HG02840 (cell line): ENCODE measurements around the gene CD300H.
"Not testable (repeated sequence)": the region's sequence is repeated elsewhere in the genome, so short reads cannot be mapped to it uniquely, and the experiment has no call there.

Experiments
- ATAC-seq: cut with Tn5 transposase; IDR thresholded peaks from one replicate; pipeline ENCODE4 v1.9.1; 2021; ENCODE audit warnings: mild to moderate bottlenecking, moderate library complexity, moderate number of reproducible peaks; ENCODE audit not compliant: unreplicated experiment, low FRiP score

The CD300H gene

DNA sequence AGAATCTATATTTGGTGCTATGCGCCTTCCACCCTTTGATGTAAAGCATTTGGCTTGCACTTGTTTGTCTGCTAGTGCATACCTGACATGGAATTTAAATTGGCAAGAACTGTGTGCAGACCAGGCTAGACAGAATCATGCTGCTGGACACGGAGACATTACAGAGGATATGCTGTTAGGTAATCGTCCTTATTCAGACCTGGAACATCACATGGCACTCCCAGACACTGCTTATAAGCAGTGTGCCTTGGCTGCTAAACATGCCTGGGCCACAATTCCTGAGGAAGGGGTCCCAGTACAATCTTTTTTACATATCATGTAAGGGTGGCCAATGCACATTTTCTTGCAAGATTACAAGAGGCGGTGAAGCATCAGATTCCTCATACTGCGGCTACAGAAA lies 18.4 kb upstream of the CD300H start:
- no peak for ATAC-seq

GRCh38 chr17:74584292-74585060 lies 17.2 kb upstream of the CD300H start:
- ATAC-seq: no peak

DNA sequence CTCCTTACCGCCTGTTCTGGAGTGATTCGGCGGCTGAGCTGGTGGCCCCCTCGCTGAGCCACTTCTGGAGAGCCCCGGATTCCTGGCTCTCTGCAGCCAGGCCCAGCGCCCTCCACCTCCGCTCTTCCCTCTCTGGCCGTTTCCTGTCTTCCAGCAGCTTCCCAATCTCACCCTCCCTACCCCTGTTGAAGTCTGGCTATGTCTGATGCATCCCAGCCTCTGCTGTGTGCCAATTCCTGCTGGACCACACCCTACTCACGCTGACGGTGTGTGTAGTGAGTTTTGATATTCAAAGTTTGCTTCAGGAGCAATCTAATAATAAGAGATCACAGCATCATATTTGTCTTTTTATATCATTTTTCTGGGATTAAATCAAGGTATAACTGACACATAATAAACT lies 15.3 kb upstream of the CD300H start:
- no peak for ATAC-seq

DNA sequence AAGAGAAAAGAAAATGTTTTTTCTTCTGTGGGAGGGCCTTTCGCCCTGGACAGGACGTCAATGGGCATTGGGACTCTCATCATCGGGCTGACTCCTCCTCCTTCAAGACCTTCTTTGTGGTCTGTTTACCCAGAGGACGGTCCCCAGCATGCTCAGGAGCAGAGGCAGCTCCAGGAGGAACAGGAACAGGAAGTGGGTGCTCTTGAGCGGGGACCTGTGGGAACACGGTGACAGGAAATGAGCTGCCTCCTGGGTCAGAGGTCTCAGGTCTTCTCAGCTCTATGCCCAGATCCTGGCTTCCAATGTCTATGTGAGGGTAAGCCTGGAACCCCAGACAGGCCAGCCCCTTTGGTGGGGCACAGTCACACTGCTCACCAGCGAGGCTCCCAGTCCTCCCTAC lies 12.6 kb upstream of the CD300H start:
- no peak for ATAC-seq

DNA sequence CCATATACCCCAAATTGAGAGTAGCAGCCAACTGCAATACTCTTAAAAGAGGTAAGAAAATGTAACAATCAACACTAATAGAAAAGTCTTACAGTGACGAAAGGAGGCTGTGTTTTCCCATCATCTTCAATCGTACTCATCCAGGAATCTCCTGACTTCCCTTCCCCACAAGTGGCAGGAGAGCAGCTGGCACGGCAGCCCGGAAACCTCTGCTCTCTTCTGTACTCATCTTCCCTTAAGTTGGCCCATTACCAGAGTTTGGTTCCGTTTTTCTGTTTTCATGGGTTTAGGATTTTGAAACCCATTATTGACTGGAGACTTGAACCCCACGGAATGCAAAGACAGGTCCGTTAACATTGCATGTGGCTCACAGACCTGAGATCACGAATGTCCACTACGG lies 11.7 kb upstream of the CD300H start:
- no peak for ATAC-seq

- ATAC-seq: no peak
Measured at GRCh38 chr17:74574489-74575142, 7.3 kb upstream of the CD300H start.

DNA sequence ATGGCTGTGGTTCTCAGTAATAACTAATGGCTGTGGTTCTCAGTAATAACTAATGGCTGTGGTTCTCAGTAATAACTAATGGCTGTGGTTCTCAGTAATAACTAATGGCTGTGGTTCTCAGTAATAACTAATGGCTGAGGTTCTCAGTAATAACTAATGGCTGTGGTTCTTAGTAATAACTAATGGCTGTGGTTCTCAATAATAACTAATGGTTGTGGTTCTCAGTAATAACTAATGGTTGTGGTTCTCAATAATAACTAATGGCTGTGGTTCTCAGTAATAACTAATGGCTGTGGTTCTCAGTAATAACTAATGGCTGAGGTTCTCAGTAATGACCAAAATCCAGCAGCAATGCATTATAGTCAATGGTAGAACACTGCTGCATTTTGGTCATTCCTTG lies 6.3 kb upstream of the CD300H start:
- ATAC-seq: not testable (repeated sequence)

GRCh38 chr17:74573169-74573568 lies 5.9 kb upstream of the CD300H start:
- no peak for ATAC-seq

- ATAC-seq: no peak
Measured at GRCh38 chr17:74571621-74572270, 4.4 kb upstream of the CD300H start.

GRCh38 chr17:74569020-74570003 lies 2.0 kb upstream of the CD300H start:
- ATAC-seq: no peak

GRCh38 chr17:74568106-74568873 lies 981 bp upstream of the CD300H start:
- ATAC-seq: no peak

DNA sequence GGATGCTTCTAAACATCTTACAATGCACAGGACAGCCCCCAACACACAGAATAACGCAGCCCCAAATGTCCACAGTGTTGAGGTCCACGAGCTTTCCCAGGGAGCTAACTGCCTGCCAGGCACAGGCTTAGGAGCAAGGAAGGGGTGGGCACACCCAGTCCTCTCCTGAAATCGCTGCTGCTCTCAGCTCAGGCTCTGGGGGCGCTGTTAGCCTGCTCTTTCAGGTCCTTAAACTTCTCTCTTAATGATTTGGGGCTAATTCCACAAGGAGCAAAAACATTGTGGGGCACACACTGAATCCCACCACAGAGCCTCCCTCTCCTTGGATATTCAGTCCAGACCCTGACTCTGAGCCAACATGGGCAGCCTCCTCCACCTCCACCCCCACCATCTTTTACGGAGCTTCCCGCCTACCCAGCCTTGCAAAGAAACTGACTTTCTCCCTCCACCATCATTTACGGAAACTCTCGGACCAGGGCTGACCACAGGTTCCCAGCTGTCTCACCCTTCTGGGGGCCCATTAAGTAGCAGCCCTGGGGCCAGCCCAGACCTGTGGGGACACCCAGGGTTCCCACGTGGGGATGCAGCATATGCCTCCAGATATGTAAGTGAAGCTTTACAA lies 1.1 kb downstream of the CD300H start:
- ATAC-seq: no peak

DNA sequence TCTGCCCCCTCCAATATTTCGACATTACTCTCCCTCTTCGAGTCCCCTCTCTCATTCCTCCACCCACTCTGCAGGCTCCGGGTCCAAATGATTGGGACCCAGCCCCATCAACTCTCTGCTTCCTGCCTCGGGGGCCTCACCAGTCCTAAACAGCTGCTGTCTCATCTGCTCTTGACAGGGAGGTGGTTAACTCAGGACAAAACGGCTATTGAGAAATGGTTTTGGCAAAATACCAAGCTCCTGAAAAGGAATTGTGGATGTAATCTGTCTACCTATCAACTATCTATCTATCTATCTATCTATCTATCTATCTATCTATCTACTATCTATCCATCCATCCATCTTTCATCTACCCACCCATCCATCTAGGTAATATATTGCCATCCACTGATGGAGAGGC lies 2.2 kb downstream of the CD300H start:
- no peak for ATAC-seq

- no peak for ATAC-seq
Measured at GRCh38 chr17:74563358-74563757, 4.0 kb downstream of the CD300H start.

DNA sequence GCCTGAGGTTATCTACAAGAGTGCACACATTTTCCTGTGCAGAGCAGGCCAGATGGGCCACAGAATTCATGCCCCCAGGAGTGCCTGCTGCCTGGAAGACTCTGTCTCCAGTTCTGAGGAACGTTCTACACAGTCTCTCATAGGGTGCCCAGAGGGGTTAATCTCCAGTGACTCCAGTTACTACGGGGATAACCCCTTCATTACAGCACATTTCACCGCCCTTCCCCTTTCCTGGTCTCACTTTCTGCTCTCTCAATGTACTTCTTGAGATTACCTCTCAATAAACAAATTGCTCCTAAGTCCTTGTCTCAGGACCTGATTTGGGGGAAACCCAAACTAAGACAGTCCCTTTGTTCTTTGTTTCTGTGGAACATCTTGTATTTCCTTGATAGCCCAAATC lies 5.7 kb downstream of the CD300H start:
- ATAC-seq: no peak

DNA sequence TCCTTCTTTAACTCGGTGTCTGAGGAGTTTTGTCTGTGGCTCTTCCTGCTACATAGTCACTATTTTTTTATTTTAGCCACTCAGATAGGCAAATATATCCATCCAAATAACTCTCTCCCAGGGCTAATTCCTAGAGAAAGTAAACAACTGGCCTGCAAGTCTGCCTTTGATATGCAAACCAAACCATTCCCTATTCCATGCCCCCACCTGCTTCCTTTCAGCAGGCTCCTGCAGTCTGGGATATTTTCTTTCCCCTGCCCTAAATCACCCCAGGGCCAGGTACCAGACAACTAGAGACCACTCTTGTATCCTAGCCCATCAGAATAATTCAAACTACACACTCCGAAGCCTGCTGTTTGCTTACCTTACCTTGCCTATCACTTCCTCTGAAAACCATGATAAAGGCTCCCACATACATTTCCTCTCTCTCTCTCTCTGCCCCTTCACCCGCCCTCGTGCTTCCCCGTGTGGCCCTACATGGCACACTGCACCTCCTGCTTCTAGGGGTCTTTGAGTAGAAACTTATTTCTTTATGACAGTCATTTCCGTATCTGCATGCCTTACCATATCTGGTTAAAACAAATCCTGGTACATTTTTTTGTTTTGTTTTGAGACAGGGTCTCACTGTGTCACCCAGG lies 8.3 kb downstream of the CD300H start:
- ATAC-seq: no peak

GRCh38 chr17:74558402-74558801 lies 8.9 kb downstream of the CD300H start:
- not testable (repeated sequence) for ATAC-seq

DNA sequence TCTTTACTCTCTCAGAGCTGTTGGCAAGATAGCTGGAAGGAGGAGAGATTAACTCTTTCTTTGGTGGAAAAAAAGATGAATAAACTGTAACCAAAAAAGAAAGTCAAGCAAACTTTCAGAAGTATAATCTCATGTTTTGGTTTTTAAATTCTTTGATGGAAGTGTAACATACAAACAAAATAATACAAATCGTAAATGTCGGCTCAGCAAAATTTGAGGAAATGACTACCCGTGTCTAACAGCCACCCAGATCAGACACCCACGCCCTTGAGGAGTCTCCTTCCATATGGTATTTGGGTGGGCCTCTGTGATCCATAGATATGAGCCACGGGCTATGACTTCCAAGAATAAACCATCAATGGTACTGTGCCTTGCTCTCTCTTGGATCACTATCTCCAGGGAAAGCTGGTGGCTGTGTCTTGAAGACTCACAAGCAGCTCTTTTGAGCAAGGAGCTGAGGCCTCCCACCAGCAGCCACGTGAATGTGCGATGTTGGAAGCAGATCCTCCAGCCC lies 11.8 kb downstream of the CD300H start:
- no peak for ATAC-seq

GRCh38 chr17:74554909-74555308 lies 12.4 kb downstream of the CD300H start:
- no peak for ATAC-seq
